ENCODE data around the gene PTPRO. TPM values are rescaled to one million over a fixed set of nuclear protein-coding genes. Genes with fewer than 3 reads are reported as not detected.
"Not testable (repeated sequence)": the region's sequence is repeated elsewhere in the genome, so short reads cannot be mapped to it uniquely, and the experiment has no call there.

Gene PTPRO
- polyA plus RNA-seq, 1 donor (not counting 4 experiments of a cell fraction or from before 2014, with no cell fraction given) = 0.17 TPM

GRCh38 chr12:15608941-15609340, 286.6 kb downstream of the PTPRO start:
- FAIRE-seq = no peak
- no peak overlapping the region for H3K9ac ChIP-seq (ENCODE audit: control insufficient read depth, extremely low read depth, insufficient read depth, low read length)
- dilution Hi-C loops (cut with MboI; ENCODE audit: extremely low pct_ligation_motif_present, low sequenced_read_pairs) = no loop called here

GRCh38 chr12:15613981-15614380, 291.7 kb downstream of the PTPRO start:
- H3K27me3 ChIP-seq (ENCODE audit: control insufficient read depth, extremely low read depth, insufficient read depth, low read length) = no peaks in the 10 kb centered on the region
- H3K36me3 ChIP-seq (ENCODE audit: control insufficient read depth in 2 of 2, extremely low read depth in 1 of 2, insufficient read depth in 2 of 2, low read length in 2 of 2) = no peaks in the 10 kb centered on the region
- H3K4me1 ChIP-seq (ENCODE audit: control insufficient read depth, extremely low read depth, insufficient read depth, low read length) = no peaks in the 10 kb centered on the region
- no peaks in the 10 kb centered on the region for H4K20me1 ChIP-seq (ENCODE audit: control insufficient read depth, extremely low read depth, insufficient read depth, low read length)
- H3K9me1 ChIP-seq (ENCODE audit: control insufficient read depth, extremely low read depth, insufficient read depth, low read length) = no peaks in the 10 kb centered on the region
- H3K4me2 ChIP-seq (ENCODE audit: control insufficient read depth, extremely low read depth, insufficient read depth, low read depth, low read length) = no peak overlapping the region
- no peaks in the 10 kb centered on the region for H3K9me3 ChIP-seq (ENCODE audit: control insufficient read depth, low read depth, low read length)
- H3K4me3 ChIP-seq (ENCODE audit: control insufficient read depth in 2 of 3, extremely low read depth in 1 of 3, insufficient read depth in 2 of 3, low read depth in 1 of 3, low read length in 3 of 3) = no peak overlapping the region
- H3K27ac ChIP-seq (ENCODE audit: control insufficient read depth, insufficient read depth, low read length) = no peak overlapping the region
- H2AFZ ChIP-seq (ENCODE audit: control insufficient read depth, low read length) = no peak overlapping the region
- FAIRE-seq (no peak), DNase-seq (ENCODE audit: low read depth, low spot score) (no peak)
- H3K9ac ChIP-seq (ENCODE audit: control insufficient read depth, extremely low read depth, insufficient read depth, low read length) = no peak overlapping the region
- TF ChIP-seq EZH2 (IDR thresholded peaks at IDR 0.05; ENCODE audit: low read length) (no peak), CTCF (optimal IDR thresholded peaks at IDR 0.05 in 1 of 3, IDR thresholded peaks at IDR 0.05 in 1 of 3, conservative IDR thresholded peaks at IDR 0.05 in 1 of 3; ENCODE audit: extremely low read depth in 1 of 3, insufficient read depth in 2 of 3, low read length in 3 of 3) (no peak)
- dilution Hi-C loops (cut with MboI; ENCODE audit: extremely low pct_ligation_motif_present, low sequenced_read_pairs) = no loop called here
- no peaks in the 10 kb centered on the region for H3K79me2 ChIP-seq (ENCODE audit: control insufficient read depth, insufficient read depth, low read length)

More at GRCh38 chr12:15608941-15609340, 286.6 kb downstream of the PTPRO start:
- Histone ChIP-seq H3K27ac (ENCODE audit: control insufficient read depth, insufficient read depth, low read length) (no peak overlapping the region), H3K9me3 (ENCODE audit: control insufficient read depth, low read depth, low read length) (no peaks in the 10 kb centered on the region), H3K4me2 (ENCODE audit: control insufficient read depth, extremely low read depth, insufficient read depth, low read depth, low read length) (no peak overlapping the region), H4K20me1 (ENCODE audit: control insufficient read depth, extremely low read depth, insufficient read depth, low read length) (no peaks in the 10 kb centered on the region), H3K36me3 (ENCODE audit: control insufficient read depth in 2 of 2, extremely low read depth in 1 of 2, insufficient read depth in 2 of 2, low read length in 2 of 2) (no peaks in the 10 kb centered on the region), H3K9me1 (ENCODE audit: control insufficient read depth, extremely low read depth, insufficient read depth, low read length) (no peaks in the 10 kb centered on the region), H3K79me2 (ENCODE audit: control insufficient read depth, insufficient read depth, low read length) (no peaks in the 10 kb centered on the region), H3K4me3 (ENCODE audit: control insufficient read depth in 2 of 3, extremely low read depth in 1 of 3, insufficient read depth in 2 of 3, low read depth in 1 of 3, low read length in 3 of 3) (no peak overlapping the region), H3K27me3 (ENCODE audit: control insufficient read depth, extremely low read depth, insufficient read depth, low read length) (no peaks in the 10 kb centered on the region), H2AFZ (ENCODE audit: control insufficient read depth, low read length) (no peak overlapping the region), H3K4me1 (ENCODE audit: control insufficient read depth, extremely low read depth, insufficient read depth, low read length) (no peaks in the 10 kb centered on the region)
- TF ChIP-seq CTCF (optimal IDR thresholded peaks at IDR 0.05 in 1 of 3, IDR thresholded peaks at IDR 0.05 in 1 of 3, conservative IDR thresholded peaks at IDR 0.05 in 1 of 3; ENCODE audit: extremely low read depth in 1 of 3, insufficient read depth in 2 of 3, low read length in 3 of 3) (no peak), EZH2 (IDR thresholded peaks at IDR 0.05; ENCODE audit: low read length) (no peak)
- DNase-seq (ENCODE audit: low read depth, low spot score) = no peak

- H3K9me1 ChIP-seq (ENCODE audit: control insufficient read depth, extremely low read depth, insufficient read depth, low read length); dilution Hi-C loops (cut with MboI; ENCODE audit: extremely low pct_ligation_motif_present, low sequenced_read_pairs); H3K4me2 ChIP-seq (ENCODE audit: control insufficient read depth, extremely low read depth, insufficient read depth, low read depth, low read length); FAIRE-seq; H3K27ac ChIP-seq (ENCODE audit: control insufficient read depth, insufficient read depth, low read length); H3K27me3 ChIP-seq (ENCODE audit: control insufficient read depth, extremely low read depth, insufficient read depth, low read length); H3K9ac ChIP-seq (ENCODE audit: control insufficient read depth, extremely low read depth, insufficient read depth, low read length); H3K4me3 ChIP-seq (ENCODE audit: control insufficient read depth in 2 of 3, extremely low read depth in 1 of 3, insufficient read depth in 2 of 3, low read depth in 1 of 3, low read length in 3 of 3); H2AFZ ChIP-seq (ENCODE audit: control insufficient read depth, low read length); H3K9me3 ChIP-seq (ENCODE audit: control insufficient read depth, low read depth, low read length); H3K36me3 ChIP-seq (ENCODE audit: control insufficient read depth in 2 of 2, extremely low read depth in 1 of 2, insufficient read depth in 2 of 2, low read length in 2 of 2); H4K20me1 ChIP-seq (ENCODE audit: control insufficient read depth, extremely low read depth, insufficient read depth, low read length); H3K79me2 ChIP-seq (ENCODE audit: control insufficient read depth, insufficient read depth, low read length); DNase-seq (ENCODE audit: low read depth, low spot score); H3K4me1 ChIP-seq (ENCODE audit: control insufficient read depth, extremely low read depth, insufficient read depth, low read length): not testable (repeated sequence)
These were observed 294.2 kb downstream of the PTPRO start for GRCh38 chr12:15616495-15616894.

Data from keratinocyte (primary cell).